WERI-Rb-1 (cell line): ENCODE results near the gene CAMK2B.

Experiments
- DNase-seq: peaks from one replicate; pipeline ENCODE4 v3.0.0-alpha.2; 2020
- H3K27ac ChIP-seq: fragments of 250-450 bp; sonication (Bioruptor Pico); 2 replicates; pipeline ENCODE4 v1.5.1; 2020; ENCODE audit warnings: mild to moderate bottlenecking, moderate library complexity
- H3K27me3 ChIP-seq: fragments of 250-450 bp; sonication (Bioruptor Pico); 2 replicates; pipeline ENCODE4 v1.5.1; 2021; ENCODE audit warnings: mild to moderate bottlenecking, low read depth, moderate library complexity; ENCODE audit not compliant: insufficient read depth, severe bottlenecking
- H3K36me3 ChIP-seq: fragments of 250-450 bp; sonication (Bioruptor Pico); 2 replicates; pipeline ENCODE4 v1.5.1; 2020; ENCODE audit warnings: mild to moderate bottlenecking, moderate library complexity
- H3K4me3 ChIP-seq: 2 replicates; pipeline ENCODE4 v1.5.1; 2011; ENCODE audit warnings: low read depth, mild to moderate bottlenecking, control low read depth, low read length
- H3K9me3 ChIP-seq: fragments of 250-450 bp; sonication (Bioruptor Pico); 2 replicates; pipeline ENCODE4 v1.5.1; 2021; ENCODE audit warnings: mild to moderate bottlenecking, moderate library complexity; ENCODE audit not compliant: severe bottlenecking
- TF ChIP-seq, protein P1 (sequence below): IDR thresholded peaks from 2 replicates; pipeline ENCODE4 v1.5.1; 2011; ENCODE audit warnings: low read depth, mild to moderate bottlenecking, control low read depth, inconsistent platforms, low read length

CAMK2B gene

DNA sequence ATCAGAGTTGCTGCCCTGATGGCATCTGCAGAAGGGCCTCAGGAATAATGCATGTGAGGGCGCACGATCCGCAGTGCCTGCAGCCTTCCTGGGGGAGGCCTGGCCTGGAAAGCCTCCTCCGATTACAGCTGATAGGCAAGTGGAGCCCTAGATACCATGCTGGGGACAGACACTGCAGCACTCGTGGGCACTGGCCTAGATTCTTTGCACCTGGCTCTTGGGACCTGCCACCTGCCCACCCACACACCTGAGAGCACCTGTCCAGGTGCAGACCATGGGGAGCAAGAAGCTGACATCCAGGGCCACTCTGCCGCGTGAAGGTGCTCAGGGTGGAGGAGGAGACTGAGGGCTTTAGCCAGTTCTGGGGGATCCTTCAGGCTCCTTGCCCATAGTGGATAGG is 109.9 kb downstream of the CAMK2B start:
- Histone ChIP-seq H3K36me3 (peaks cover 58% of the 10 kb centered on the region), H3K9me3 (no peaks in the 10 kb centered on the region), H3K27ac (peak overlapping the region; percentile 59), H3K4me3 (no peak overlapping the region), H3K27me3 (no peaks in the 10 kb centered on the region)
- no peak for DNase-seq
- TF ChIP-seq, protein P1, sequence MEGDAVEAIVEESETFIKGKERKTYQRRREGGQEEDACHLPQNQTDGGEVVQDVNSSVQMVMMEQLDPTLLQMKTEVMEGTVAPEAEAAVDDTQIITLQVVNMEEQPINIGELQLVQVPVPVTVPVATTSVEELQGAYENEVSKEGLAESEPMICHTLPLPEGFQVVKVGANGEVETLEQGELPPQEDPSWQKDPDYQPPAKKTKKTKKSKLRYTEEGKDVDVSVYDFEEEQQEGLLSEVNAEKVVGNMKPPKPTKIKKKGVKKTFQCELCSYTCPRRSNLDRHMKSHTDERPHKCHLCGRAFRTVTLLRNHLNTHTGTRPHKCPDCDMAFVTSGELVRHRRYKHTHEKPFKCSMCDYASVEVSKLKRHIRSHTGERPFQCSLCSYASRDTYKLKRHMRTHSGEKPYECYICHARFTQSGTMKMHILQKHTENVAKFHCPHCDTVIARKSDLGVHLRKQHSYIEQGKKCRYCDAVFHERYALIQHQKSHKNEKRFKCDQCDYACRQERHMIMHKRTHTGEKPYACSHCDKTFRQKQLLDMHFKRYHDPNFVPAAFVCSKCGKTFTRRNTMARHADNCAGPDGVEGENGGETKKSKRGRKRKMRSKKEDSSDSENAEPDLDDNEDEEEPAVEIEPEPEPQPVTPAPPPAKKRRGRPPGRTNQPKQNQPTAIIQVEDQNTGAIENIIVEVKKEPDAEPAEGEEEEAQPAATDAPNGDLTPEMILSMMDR = no peak

DNA sequence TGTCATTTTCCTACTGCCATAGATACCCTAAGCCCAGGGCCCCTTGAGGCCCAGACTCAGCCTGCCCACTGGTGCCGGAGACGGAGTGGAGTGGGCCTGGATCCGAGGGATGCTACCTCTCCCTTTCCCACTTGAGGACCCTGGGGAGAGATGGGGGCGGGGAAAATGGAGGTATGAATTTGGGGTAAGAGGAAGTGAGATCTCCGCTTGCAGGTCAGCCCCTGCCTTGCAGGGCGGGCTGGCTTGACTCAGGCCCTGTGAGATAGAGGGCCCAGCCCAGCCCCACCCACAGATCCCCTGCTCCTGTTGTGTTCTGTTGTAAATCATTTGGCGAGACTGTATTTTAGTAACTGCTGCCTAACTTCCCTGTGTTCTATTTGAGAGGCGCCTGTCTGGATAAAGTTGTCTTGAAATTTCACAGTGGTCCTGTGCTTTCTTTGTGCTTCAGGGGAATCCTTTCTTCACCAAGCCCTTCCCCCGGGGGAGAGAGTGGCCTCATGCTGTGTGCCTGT is 111.5 kb downstream of the CAMK2B start:
- peaks cover 58% of the 10 kb centered on the region for H3K36me3 ChIP-seq

GRCh38 chr7:44213206-44213876 is 112.1 kb downstream of the CAMK2B start:
- Histone ChIP-seq H3K27me3 (no peaks in the 10 kb centered on the region), H3K36me3 (peaks cover 58% of the 10 kb centered on the region), H3K9me3 (no peaks in the 10 kb centered on the region), H3K4me3 (no peak overlapping the region), H3K27ac (peak overlapping the region; percentile 57)
- TF ChIP-seq, protein P1 = no peak
- DNase-seq = no peak

More for the DNA sequence above, 111.5 kb downstream of the CAMK2B start:
- TF ChIP-seq, protein P1 = no peak
- H3K4me3 ChIP-seq = no peak overlapping the region
- H3K27ac ChIP-seq = peak overlapping the region; percentile 57
- no peaks in the 10 kb centered on the region for H3K27me3 ChIP-seq
- no peak for DNase-seq
- H3K9me3 ChIP-seq = no peaks in the 10 kb centered on the region

GRCh38 chr7:44212581-44213184 is 112.7 kb downstream of the CAMK2B start:
- Histone ChIP-seq H3K27me3 (no peaks in the 10 kb centered on the region), H3K36me3 (peaks cover 64% of the 10 kb centered on the region), H3K27ac (no peak overlapping the region), H3K4me3 (no peak overlapping the region), H3K9me3 (no peaks in the 10 kb centered on the region)
- TF ChIP-seq, protein P1 = no peak
- DNase-seq = no peak

DNA sequence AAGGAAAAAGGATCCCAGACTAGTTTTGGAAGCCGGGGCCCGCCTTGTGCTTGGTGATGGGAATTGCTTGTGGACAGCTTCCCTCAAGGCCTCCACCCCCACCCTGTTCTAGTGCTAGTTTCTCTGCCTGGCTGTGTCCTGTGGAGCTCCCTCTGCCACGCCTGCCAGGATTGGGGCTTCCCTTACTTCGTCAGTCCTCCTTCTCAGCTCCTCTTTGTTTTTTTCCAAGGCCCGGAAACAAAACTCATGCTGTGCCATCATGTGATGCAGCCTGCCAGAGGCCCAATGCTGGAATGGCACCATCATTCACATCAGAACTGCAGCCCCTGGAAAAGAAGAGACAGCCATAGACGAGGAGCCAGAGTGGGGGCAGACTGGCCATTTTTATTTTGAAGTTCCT is 113.4 kb downstream of the CAMK2B start:
- Histone ChIP-seq H3K27ac (no peak overlapping the region), H3K27me3 (no peaks in the 10 kb centered on the region), H3K9me3 (no peaks in the 10 kb centered on the region), H3K4me3 (no peak overlapping the region), H3K36me3 (peaks cover 71% of the 10 kb centered on the region)
- no peak for DNase-seq
- TF ChIP-seq, protein P1 = no peak
